PC-9 (cell line): ENCODE measurements around the gene PCID2. TPM values are rescaled to one million over a fixed set of nuclear protein-coding genes. Genes with fewer than 3 reads are reported as not detected.

ENCODE experiments used
- BruUV-seq: library from RNA; stranded (reverse); fragments of 400-500 nt; replicated peaks from 2 replicates; lab custom pipeline; 2021; lab: Mats Ljungman, UMichigan
- CTCF ChIA-PET: fragments of 300-600 bp; sonication (Branson Sonifier 250); formaldehyde crosslinking; loops from one replicate; lab custom pipeline; 2022; ENCODE audit warnings: antibody characterized with exemption; lab: Charles Lee
- POLR2A ChIA-PET: fragments of 300-600 bp; sonication (Branson Sonifier 250); formaldehyde crosslinking; loops from one replicate; lab custom pipeline; 2022; ENCODE audit warnings: antibody characterized with exemption; ENCODE audit not compliant: unreplicated experiment; lab: Charles Lee
- DNase-seq, 2 experiments: peaks; one replicate each; pipeline versions ENCODE4 v3.0.0 to v3.0.0-alpha.2; 2015 to 2022; ENCODE audit warnings: mixed read lengths in 1 of 2
- H2AFZ ChIP-seq: fragments of 200-600 bp; sonication (generic); 2 replicates; pipeline ENCODE4 v1.8.1; 2017; ENCODE audit warnings: antibody characterized with exemption
- H3F3A ChIP-seq: fragments of 200-600 bp; sonication (generic); 2 replicates; pipeline ENCODE4 v1.8.1; 2017; ENCODE audit warnings: antibody characterized with exemption, mild to moderate bottlenecking, low read depth; ENCODE audit not compliant: insufficient read depth
- H3K27ac ChIP-seq: fragments of 200-600 bp; sonication (generic); 2 replicates; pipeline ENCODE4 v1.6.1; 2016; ENCODE audit warnings: mixed run types
- H3K27me3 ChIP-seq: fragments of 200-600 bp; sonication (generic); 2 replicates; pipeline ENCODE4 v1.6.1; 2016; ENCODE audit warnings: low read depth, mixed run types; ENCODE audit not compliant: insufficient read depth
- H3K36me3 ChIP-seq: fragments of 200-600 bp; sonication (generic); 2 replicates; pipeline ENCODE4 v1.6.1; 2016; ENCODE audit warnings: low read depth, mixed run types
- H3K4me1 ChIP-seq: fragments of 200-600 bp; sonication (generic); replicated peaks from 2 replicates; pipeline ENCODE4 v1.6.1; 2016; ENCODE audit warnings: mixed run types; ENCODE audit not compliant: insufficient read depth
- H3K4me2 ChIP-seq: fragments of 200-600 bp; sonication (generic); 2 replicates; pipeline ENCODE4 v1.6.1; 2017; ENCODE audit warnings: mixed run types
- H3K4me3 ChIP-seq: fragments of 200-600 bp; sonication (generic); 2 replicates; pipeline ENCODE4 v1.6.1; 2016; ENCODE audit warnings: mixed run types
- H3K79me2 ChIP-seq: fragments of 200-600 bp; sonication (generic); 2 replicates; pipeline ENCODE4 v1.6.1; 2017; ENCODE audit warnings: low read depth, mixed run types
- H3K9me2 ChIP-seq: fragments of 200-600 bp; sonication (generic); 2 replicates; pipeline ENCODE4 v1.8.1; 2017; ENCODE audit warnings: mild to moderate bottlenecking; ENCODE audit not compliant: insufficient read depth
- H3K9me3 ChIP-seq: fragments of 200-600 bp; sonication (generic); 2 replicates; pipeline ENCODE4 v1.8.1; 2016; ENCODE audit warnings: low read depth; ENCODE audit not compliant: insufficient read depth
- H4K20me1 ChIP-seq: fragments of 200-600 bp; sonication (generic); 2 replicates; pipeline ENCODE4 v1.8.1; 2017; ENCODE audit not compliant: insufficient read depth
- CTCF ChIP-seq: fragments of 200-600 bp; sonication (generic); conservative IDR thresholded peaks from 2 replicates; pipeline ENCODE4 v1.6.1; 2017; ENCODE audit warnings: mixed run types, antibody characterized with exemption, mild to moderate bottlenecking, moderate library complexity
- EZH2 ChIP-seq: fragments of 200-600 bp; sonication (generic); IDR thresholded peaks from 2 replicates; pipeline ENCODE4 v1.8.0; 2017; ENCODE audit warnings: antibody characterized with exemption, low read depth
- intact Hi-C: fragments of 100-400 bp; cut with micrococcal nuclease; formaldehyde crosslinking; loops from one replicate; pipeline ENCODE4 v1.10.0; 2022; ENCODE audit not compliant: unreplicated experiment
- total RNA-seq: library from RNA; stranded (reverse); gene quantifications from 2 replicates; pipeline ENCODE4 v1.2.3, GENCODE V29; 2021

PCID2 gene
- total RNA-seq, 1 experiment from 2014 or later = 71.8 TPM

GRCh38 chr13:113149711-113150549, 58.5 kb downstream of the PCID2 start:
- DNase-seq = no peak
- no peak overlapping the region for H3K4me2 ChIP-seq
- TF ChIP-seq CTCF = no peak
- no peak for TF ChIP-seq EZH2
- intact Hi-C loops = no loop called here
- H4K20me1 ChIP-seq = no peaks in the 10 kb centered on the region
- no peaks in the 10 kb centered on the region for H3K9me3 ChIP-seq
- no TSS peak for BruUV-seq
- H3K9me2 ChIP-seq = no peaks in the 10 kb centered on the region
- H3K27ac ChIP-seq = no peak overlapping the region
- ChIA-PET POLR2A (no interaction called here), CTCF (no interaction called here)
- H3K4me1 ChIP-seq = peaks cover 6% of the 10 kb centered on the region; the same call in 1 of the 2 replicates
- 0 out of 2 replicates have a peak, but pooled peaks cover 5% of the 10 kb centered on the region for H3F3A ChIP-seq
- H2AFZ ChIP-seq = no peak overlapping the region
- H3K27me3 ChIP-seq = peaks cover 56% of the 10 kb centered on the region
- H3K36me3 ChIP-seq = no peaks in the 10 kb centered on the region
- H3K4me3 ChIP-seq = no peak overlapping the region
- no peaks in the 10 kb centered on the region for H3K79me2 ChIP-seq

GRCh38 chr13:113148940-113149503, 59.4 kb downstream of the PCID2 start:
- Histone ChIP-seq H3K79me2 (no peaks in the 10 kb centered on the region), H3K4me1 (peaks cover 6% of the 10 kb centered on the region; the same call in 1 of the 2 replicates), H3K9me2 (no peaks in the 10 kb centered on the region), H3K36me3 (no peaks in the 10 kb centered on the region), H3K9me3 (no peaks in the 10 kb centered on the region), H3K4me3 (no peak overlapping the region), H2AFZ (no peak overlapping the region), H3K27ac (no peak overlapping the region), H3F3A (0 out of 2 replicates have a peak, but pooled peaks cover 5% of the 10 kb centered on the region), H4K20me1 (no peaks in the 10 kb centered on the region), H3K27me3 (peaks cover 64% of the 10 kb centered on the region), H3K4me2 (no peak overlapping the region)
- DNase-seq = no peak
- intact Hi-C loops = no loop called here
- CTCF ChIA-PET = no interaction called here
- POLR2A ChIA-PET = no interaction called here
- no TSS peak for BruUV-seq
- TF ChIP-seq CTCF (no peak), EZH2 (no peak)

GRCh38 chr13:113148407-113148806, 60.1 kb downstream of the PCID2 start:
- H3F3A ChIP-seq = 0 out of 2 replicates have a peak, but pooled peaks cover under 1% of the 10 kb centered on the region
- H3K27me3 ChIP-seq = peaks cover 70% of the 10 kb centered on the region
- peaks cover 3% of the 10 kb centered on the region; the same call in 1 of the 2 replicates for H3K4me1 ChIP-seq
- TF ChIP-seq EZH2 = no peak
- no peak for TF ChIP-seq CTCF
- H3K9me3 ChIP-seq = no peaks in the 10 kb centered on the region
- H3K79me2 ChIP-seq = no peaks in the 10 kb centered on the region
- DNase-seq = no peak
- BruUV-seq = no TSS peak
- no peaks in the 10 kb centered on the region for H3K36me3 ChIP-seq
- intact Hi-C loops = no loop called here
- H3K4me2 ChIP-seq = no peak overlapping the region
- ChIA-PET POLR2A (no interaction called here), CTCF (no interaction called here)
- H3K4me3 ChIP-seq = no peak overlapping the region
- no peaks in the 10 kb centered on the region for H3K9me2 ChIP-seq
- H3K27ac ChIP-seq = no peak overlapping the region
- no peaks in the 10 kb centered on the region for H4K20me1 ChIP-seq
- no peak overlapping the region for H2AFZ ChIP-seq
